Body of pancreas (tissue), 4 donors: ENCODE data around the gene SLC12A6.

Experiments used
- CTCF ChIP-seq, 7 experiments: fragments of 450-650 bp in 4 of 7; fragments of 200-600 bp in 3 of 7; sonication (generic) in 3 of 7; IDR thresholded peaks; one replicate each; pipeline ENCODE4 v1.5.1; 2016 to 2019; ENCODE audit warnings: antibody characterized with exemption in 7 of 7
- POLR2A ChIP-seq, 3 donors: fragments of 450-650 bp; IDR thresholded peaks; one replicate each; pipeline ENCODE4 v1.6.1; 2016; ENCODE audit warnings: antibody characterized with exemption in 3 of 3, mild to moderate bottlenecking in 2 of 3

- no peak for TF ChIP-seq POLR2A (IDR thresholded peaks at IDR 0.05)
- TF ChIP-seq CTCF (IDR thresholded peaks at IDR 0.05): no peak
Measured at GRCh38 chr15:34330279-34330678, 7.3 kb downstream of the SLC12A6 start.
